Measurements from ENCODE around the gene TOR2A.

- no peak for TF ChIP-seq CTCF (optimal IDR thresholded peaks at IDR 0.05 in 1 of 3, IDR thresholded peaks at IDR 0.05 in 1 of 3, conservative IDR thresholded peaks at IDR 0.05 in 1 of 3; ENCODE audit: extremely low read depth in 1 of 3, insufficient read depth in 2 of 3, low read length in 3 of 3)
- TF ChIP-seq EZH2 (IDR thresholded peaks at IDR 0.05; ENCODE audit: low read length), result no peak
Measured at GRCh38 chr9:127692071-127692470, 43.0 kb downstream of the TOR2A start.
